Right renal cortex interstitium (tissue), 3 donors: ENCODE results near the gene ARHGAP6. TPM values are rescaled to one million over a fixed set of nuclear protein-coding genes. Genes with fewer than 3 reads are reported as not detected.

Experiments
- DNase-seq, 3 donors: peaks; one replicate each; pipeline ENCODE4 v3.0.0-alpha.2; 2013; ENCODE audit warnings: low read depth in 3 of 3, low spot score in 2 of 3
- polyA plus RNA-seq, 3 donors: library from polyadenylated mRNA; unstranded; fragments of 120-200 nt; gene quantifications; one replicate each; pipeline ENCODE4 v1.2.1, GENCODE V29; 2013; ENCODE audit not compliant: insufficient read length in 3 of 3

Gene ARHGAP6
- polyA plus RNA-seq, 3 donors = 13.7 to 15.4 (median 13.9) TPM

GRCh38 chrX:11434607-11435006 lies 231.1 kb downstream of the ARHGAP6 start:
- no peak for DNase-seq

GRCh38 chrX:11431786-11432185 lies 233.9 kb downstream of the ARHGAP6 start:
- no peak for DNase-seq

- no peak for DNase-seq
Measured at GRCh38 chrX:11430271-11430670, 235.4 kb downstream of the ARHGAP6 start.

GRCh38 chrX:11429538-11430085 lies 236.1 kb downstream of the ARHGAP6 start:
- no peak for DNase-seq

- DNase-seq = no peak
Measured at GRCh38 chrX:11427453-11428071, 238.2 kb downstream of the ARHGAP6 start.

GRCh38 chrX:11426712-11427452 lies 238.8 kb downstream of the ARHGAP6 start:
- no peak for DNase-seq

GRCh38 chrX:11424903-11425674 lies 240.6 kb downstream of the ARHGAP6 start:
- no peak for DNase-seq

- DNase-seq = no peak
Measured at GRCh38 chrX:11423949-11424348, 241.8 kb downstream of the ARHGAP6 start.

GRCh38 chrX:11423362-11423818 lies 242.3 kb downstream of the ARHGAP6 start:
- DNase-seq = no peak

- no peak for DNase-seq
Measured at GRCh38 chrX:11422525-11422857, 243.2 kb downstream of the ARHGAP6 start.

- DNase-seq = no peak
Measured at GRCh38 chrX:11421805-11422524, 243.8 kb downstream of the ARHGAP6 start.

- no peak for DNase-seq
Measured at GRCh38 chrX:11420851-11421250, 244.9 kb downstream of the ARHGAP6 start.

- DNase-seq = no peak
Measured at GRCh38 chrX:11419102-11419501, 246.6 kb downstream of the ARHGAP6 start.

- no peak for DNase-seq
Measured at GRCh38 chrX:11416600-11416999, 249.1 kb downstream of the ARHGAP6 start.

- no peak for DNase-seq
Measured at GRCh38 chrX:11414091-11414490, 251.6 kb downstream of the ARHGAP6 start.

GRCh38 chrX:11412715-11413623 lies 252.8 kb downstream of the ARHGAP6 start:
- DNase-seq = no peak

GRCh38 chrX:11409957-11410356 lies 255.8 kb downstream of the ARHGAP6 start:
- DNase-seq = no peak

GRCh38 chrX:11408783-11409182 lies 256.9 kb downstream of the ARHGAP6 start:
- no peak for DNase-seq

- no peak for DNase-seq
Measured at GRCh38 chrX:11408109-11408405, 257.7 kb downstream of the ARHGAP6 start.
